Effector CD8-positive, alpha-beta T cell (primary cell): Measurements from ENCODE around the gene RRP9.
A peak's percentile ranks its signal among the peaks of the same experiment; 100 is the strongest.

Experiments
- DNase-seq: peaks from one replicate; lab custom pipeline; 2025; lab: John Stamatoyannopoulos, UW

Gene RRP9

DNA sequence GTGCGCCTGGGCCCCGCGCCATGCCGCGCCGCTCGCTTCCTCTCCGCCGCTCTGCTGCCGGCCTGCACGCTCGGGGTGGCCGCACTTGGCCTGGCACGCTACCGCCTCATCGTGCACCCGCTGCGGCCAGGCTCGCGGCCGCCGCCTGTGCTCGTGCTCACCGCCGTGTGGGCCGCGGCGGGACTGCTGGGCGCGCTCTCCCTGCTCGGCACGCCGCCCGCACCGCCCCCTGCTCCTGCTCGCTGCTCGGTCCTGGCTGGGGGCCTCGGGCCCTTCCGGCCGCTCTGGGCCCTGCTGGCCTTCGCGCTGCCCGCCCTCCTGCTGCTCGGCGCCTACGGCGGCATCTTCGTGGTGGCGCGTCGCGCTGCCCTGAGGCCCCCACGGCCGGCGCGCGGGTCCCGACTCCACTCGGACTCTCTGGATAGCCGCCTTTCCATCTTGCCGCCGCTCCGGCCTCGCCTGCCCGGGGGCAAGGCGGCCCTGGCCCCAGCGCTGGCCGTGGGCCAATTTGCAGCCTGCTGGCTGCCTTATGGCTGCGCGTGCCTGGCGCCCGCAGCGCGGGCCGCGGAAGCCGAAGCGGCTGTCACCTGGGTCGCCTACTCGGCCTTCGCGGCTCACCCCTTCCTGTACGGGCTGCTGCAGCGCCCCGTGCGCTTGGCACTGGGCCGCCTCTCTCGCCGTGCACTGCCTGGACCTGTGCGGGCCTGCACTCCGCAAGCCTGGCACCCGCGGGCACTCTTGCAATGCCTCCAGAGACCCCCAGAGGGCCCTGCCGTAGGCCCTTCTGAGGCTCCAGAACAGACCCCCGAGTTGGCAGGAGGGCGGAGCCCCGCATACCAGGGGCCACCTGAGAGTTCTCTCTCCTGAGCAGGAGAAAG lies 14.4 kb upstream of the RRP9 start:
- peak; percentile 36 for DNase-seq

DNA sequence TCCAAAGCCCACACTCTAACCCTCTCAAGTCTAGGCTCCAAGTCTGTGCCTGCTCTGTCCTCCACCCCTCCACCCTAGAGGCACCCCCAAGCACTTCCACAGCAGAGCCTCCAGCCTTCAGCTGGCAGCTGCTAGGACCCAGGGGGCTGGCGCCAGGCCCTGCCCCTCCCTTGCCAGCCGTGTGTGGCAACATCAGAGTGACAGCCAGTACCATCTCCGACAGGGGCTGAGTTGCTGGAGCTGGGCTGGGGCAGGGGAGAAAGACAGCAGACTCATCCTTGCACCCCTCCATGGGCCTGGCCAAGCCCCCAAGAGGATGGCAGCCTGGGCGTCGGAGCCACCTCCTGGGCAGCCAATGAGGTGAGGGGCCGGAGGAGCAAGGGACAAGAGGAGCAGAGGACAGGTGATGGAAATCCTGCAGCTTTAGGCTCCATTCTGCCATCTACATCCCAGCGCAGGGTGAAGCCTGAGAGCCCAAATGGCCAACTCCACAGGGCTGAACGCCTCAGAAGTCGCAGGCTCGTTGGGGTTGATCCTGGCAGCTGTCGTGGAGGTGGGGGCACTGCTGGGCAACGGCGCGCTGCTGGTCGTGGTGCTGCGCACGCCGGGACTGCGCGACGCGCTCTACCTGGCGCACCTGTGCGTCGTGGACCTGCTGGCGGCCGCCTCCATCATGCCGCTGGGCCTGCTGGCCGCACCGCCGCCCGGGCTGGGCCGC lies 13.6 kb upstream of the RRP9 start, which contains the start of gene GPR62:
GPR62 (plus strand) TSS at position 207 of the 718 bp plus-strand sequence; CDS start at position 479, 272 bp downstream.
- no peak for DNase-seq

DNA sequence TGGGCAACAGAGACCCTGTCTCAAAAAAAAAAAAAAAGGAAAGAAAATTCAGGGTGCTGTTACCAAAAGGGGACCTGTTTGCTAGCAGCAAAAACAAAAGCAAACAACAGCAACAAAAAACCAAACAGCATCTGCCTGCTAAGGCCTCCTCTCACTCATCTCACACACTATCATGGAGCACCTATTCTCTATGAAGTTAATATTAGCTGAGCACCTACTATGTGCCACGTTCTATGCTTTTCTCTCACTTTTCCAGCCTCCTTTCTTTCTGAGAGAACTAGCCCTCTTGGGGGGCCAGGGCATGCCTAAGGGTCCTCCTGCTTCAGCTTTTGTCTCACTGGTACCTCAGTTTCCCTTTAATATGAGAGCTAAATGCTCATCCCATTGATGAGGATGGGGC lies 13.0 kb upstream of the RRP9 start:
- DNase-seq = no peak

DNA sequence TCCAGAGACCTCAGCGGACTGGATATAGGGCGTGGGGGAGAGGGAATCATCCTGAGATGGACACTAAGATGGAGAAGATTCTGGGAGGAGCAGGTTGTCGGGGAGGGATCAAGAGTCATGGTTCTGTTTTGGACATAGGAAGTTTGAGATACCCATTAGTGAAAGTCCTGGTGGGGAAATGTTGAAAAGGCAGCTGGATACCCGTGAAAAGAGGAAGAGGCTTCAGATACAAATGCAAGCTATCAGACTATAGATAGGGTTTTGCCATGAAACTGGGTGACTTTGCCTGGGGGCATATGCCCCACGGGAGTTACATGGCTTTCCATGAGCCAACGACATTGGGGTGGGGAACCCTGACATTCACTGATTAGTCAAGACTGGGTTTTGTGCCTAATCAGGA lies 12.4 kb upstream of the RRP9 start:
- DNase-seq = no peak

DNA sequence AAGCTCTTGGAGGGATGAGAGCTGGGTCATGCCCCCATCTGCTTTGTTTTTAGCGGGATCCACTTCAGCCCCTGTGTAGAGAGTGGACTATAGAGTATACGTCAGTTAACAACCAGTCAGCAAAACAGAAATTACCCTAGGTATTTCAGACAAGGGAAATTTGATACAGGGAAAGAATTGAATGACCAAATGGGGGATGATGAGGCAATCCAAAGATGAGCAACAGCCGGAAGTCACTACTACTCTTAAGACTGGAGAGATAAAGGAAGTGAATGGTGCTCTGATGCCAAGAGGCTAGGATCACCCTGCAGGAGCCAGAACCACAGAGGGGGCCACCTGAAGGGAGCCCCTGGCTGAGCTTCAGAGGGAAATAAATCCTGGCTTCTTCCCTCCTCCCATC lies 11.7 kb upstream of the RRP9 start:
- no peak for DNase-seq

DNA sequence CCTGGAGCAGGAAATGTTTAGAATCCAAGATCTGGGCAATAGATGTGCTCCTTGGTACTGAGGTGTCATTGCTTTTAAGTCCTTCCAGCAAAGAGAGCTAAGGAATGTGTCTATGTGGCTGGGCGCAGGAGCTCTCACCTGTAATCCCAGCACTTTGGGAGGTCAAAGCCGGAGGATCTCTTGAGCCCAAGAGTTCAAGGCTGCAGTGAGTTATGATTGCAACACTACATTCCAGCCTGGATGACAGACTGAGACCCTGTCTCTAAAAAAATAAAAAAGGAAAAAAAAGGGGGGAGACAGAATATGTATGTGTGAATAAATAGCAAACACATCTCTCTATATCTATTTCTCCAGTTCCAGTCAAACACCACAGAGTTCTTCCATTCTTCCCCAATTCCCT lies 9.2 kb upstream of the RRP9 start:
- DNase-seq = no peak

DNA sequence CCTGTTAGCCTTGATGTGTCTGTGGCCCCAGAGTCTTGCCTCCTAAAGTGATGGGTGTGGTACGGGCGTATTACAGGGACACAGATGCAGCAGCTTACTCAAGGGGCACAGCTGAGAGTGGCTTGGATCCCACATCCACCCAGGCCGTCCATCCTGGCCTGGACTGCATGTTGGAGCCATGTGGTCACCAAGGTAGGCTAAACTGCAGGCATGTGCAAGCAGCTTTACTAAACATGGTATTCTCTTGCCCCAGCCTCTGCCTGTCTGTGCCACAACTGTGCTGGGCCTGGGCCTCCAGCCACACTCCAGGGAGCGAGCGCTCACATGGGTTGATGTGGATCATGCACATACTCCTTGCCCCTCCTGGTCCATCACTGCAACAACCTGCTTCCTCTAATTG lies 7.4 kb upstream of the RRP9 start:
- no peak for DNase-seq

DNA sequence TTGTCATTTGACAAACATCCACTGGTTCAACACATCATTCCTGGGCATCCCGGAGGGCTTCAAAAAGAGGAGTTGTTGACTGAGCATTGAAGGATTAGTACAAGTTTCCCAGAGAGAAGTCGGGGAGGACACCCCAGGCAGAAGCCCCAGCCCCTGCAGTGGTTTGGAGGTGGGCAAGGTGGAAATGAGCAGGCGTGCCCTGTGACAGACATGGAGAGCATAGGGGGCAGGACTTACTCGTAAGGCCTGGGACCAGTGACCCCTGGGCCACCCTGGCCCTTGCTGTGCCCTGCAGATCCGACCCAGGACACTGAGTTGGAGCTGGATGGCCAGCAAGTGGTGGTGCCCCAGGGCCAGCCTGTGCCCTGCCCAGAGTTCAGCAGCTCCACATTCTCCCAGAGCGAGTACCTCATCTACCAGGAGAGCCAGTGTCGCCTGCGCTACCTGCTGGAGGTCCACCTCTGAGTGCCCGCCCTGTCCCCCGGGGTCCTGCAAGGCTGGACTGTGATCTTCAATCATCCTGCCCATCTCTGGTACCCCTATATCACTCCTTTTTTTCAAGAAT lies 6.4 kb upstream of the RRP9 start:
- DNase-seq = no peak

DNA sequence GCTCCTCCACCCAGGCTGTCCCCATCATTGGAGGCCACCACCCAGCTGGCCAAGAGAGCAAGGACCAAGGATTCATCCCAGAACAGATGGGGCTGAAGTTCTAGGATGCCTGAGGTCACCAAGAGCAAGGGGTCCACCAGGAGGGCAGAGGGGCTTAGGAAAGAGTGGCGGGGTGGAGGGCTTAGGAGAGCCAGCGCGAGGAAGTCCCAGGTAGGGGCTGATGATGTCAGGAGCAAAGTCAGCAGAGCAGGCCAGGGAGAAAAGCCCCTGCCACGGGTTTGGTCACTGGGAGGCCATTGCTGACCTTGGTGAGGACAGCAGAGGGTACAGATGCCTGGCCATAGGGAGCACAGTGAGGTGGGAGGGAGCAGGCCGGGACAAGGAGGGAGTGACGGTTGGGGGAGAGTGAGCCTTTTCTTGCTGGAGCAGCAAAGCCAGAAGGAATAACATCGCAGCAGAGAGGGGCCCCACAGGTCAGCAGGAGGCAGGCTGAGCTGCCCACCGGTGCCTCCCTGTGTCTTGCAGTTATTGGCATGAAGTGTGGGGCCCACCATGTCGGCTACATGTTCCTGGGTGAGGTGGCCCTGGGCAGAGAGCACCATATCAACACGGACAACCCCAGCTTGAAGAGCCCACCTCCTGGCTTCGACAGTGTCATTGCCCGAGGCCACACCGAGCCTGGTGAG lies 5.7 kb upstream of the RRP9 start:
- no peak for DNase-seq

DNA sequence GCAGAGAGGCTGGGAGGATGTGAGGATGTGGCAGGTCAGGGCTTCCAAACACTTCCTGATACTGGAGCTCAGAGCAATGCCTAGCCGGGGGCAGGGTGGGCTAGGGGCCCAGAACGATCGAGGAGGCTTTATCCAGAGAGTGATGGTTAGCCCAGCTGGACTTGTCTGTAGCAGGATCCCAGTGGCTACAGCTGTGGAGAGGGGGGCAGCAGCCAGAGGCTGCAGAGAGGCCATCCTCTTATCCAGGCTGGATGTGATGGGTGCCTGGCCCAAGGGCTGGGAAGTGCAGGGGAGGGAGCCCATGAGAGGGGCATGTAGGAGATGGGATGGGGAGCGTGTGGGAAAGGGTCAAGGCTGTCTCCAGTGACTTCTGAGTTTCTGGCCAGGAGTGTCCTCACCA lies 5.1 kb upstream of the RRP9 start:
- no peak for DNase-seq

DNA sequence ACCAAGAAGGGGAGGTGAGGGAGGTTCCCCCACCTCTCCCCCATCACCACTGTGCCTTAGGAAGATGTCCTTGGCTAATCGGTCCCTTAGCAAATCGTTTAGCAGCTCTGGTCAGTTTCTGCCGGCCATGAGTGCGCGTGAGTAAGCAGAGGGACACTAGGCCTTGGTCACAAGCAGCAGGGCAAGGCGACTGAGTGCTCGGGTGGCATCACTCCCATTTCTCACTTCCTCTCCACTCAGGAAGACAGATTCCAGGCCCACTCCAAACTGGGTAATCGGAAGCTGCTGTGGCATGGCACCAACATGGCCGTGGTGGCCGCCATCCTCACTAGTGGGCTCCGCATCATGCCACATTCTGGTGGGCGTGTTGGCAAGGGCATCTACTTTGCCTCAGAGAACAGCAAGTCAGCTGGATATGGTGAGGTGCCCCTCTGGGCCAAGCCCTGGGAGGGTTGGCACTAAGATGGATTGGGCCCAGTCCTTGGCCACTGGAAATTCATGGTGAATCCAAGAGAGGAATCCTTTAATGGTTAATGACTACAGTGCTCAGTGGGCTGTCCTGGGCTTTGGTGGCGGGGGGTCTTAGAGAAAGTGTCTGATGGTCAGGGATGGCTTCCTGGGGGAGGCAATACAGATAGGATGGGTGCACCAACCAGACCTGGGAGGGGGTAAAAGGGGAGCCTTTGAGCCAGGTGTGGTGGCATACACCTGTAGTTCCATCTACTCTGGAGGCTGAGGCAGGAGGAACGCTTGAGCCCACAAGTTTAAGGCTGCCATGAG lies 4.4 kb upstream of the RRP9 start:
- DNase-seq = no peak

DNA sequence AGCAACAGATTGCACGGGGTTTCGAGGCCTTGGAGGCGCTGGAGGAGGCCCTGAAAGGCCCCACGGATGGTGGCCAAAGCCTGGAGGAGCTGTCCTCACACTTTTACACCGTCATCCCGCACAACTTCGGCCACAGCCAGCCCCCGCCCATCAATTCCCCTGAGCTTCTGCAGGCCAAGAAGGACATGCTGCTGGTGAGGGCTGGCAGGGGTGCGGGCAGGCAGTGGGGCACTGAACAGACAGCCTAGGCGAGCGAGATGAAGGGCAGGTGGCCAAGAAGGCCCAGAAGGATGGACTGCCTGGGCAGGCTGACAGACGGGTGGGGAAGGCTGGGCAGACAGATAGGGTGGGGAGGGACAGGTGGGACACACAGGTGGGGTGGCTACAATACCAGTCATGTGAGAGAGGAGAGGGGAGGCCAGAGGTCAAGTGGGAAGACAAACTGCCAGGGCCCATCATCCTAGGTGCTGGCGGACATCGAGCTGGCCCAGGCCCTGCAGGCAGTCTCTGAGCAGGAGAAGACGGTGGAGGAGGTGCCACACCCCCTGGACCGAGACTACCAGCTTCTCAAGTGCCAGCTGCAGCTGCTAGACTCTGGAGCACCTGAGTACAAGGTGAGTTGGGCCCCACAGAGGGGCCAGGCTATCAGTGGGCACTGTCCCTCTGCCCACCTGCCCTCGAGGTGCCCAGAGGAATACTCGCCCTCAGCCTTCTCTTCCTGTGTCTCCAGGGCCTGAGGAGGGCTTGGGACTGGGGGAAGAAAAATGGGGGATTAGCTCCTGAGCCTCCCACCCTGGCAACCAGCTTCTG lies 3.5 kb upstream of the RRP9 start:
- no peak for DNase-seq

DNA sequence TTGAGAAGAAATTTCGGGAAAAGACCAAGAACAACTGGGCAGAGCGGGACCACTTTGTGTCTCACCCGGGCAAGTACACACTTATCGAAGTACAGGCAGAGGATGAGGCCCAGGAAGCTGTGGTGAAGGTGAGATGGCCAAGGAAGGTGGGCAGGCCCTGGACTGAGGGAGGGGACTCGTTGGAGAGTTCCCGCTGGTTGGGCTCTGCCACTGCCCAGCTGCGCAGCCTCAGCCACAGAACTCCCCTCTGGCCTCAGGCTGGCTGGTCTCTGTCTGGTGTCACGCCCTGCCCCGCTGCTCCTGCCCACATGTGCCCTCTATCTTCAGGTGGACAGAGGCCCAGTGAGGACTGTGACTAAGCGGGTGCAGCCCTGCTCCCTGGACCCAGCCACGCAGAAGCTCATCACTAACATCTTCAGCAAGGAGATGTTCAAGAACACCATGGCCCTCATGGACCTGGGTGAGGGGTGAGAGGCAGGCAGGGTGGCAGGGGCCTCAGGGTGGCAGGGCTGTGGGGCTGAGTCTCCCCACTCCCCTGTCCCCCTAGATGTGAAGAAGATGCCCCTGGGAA lies 2.8 kb upstream of the RRP9 start:
- no peak for DNase-seq

DNA sequence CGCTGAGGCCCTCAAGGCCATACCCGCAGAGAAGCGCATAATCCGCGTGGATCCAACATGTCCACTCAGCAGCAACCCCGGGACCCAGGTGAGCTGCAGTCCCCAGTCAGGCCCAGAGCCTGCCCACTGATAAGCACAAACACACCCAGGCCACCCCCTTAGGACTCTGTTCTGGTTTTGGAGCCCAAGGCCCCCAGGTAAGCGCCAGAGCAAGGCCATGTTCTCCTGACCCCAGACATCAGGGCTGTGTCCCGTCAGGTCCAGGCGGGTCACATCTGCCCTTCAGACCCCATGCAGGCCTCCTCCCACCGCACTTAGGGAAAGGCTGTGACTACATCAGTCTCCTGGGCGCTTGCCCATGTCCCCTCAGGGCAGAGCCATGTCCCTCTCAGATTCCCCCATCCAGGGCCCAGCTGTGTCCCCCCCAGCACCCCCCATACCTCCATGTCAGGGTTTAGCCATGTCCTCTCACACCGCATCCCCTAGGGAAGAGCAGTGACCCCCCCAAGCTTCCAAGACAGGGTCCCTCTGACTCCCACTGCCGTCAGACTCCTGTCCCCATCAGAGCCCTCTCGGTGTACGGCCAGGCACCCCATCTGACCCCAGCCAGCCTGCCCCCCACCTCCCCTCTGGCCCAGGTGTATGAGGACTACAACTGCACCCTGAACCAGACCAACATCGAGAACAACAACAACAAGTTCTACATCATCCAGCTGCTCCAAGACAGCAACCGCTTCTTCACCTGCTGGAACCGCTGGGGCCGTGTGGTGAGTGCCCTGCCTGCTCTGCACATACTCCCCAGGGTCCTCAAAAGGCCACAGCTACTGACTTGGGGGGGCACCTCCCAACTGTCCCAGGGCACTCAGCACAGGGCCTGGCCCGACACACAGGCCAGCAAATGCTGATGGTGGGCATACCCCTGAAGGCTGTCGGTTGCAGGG lies 2.0 kb upstream of the RRP9 start:
- DNase-seq = no peak

DNA sequence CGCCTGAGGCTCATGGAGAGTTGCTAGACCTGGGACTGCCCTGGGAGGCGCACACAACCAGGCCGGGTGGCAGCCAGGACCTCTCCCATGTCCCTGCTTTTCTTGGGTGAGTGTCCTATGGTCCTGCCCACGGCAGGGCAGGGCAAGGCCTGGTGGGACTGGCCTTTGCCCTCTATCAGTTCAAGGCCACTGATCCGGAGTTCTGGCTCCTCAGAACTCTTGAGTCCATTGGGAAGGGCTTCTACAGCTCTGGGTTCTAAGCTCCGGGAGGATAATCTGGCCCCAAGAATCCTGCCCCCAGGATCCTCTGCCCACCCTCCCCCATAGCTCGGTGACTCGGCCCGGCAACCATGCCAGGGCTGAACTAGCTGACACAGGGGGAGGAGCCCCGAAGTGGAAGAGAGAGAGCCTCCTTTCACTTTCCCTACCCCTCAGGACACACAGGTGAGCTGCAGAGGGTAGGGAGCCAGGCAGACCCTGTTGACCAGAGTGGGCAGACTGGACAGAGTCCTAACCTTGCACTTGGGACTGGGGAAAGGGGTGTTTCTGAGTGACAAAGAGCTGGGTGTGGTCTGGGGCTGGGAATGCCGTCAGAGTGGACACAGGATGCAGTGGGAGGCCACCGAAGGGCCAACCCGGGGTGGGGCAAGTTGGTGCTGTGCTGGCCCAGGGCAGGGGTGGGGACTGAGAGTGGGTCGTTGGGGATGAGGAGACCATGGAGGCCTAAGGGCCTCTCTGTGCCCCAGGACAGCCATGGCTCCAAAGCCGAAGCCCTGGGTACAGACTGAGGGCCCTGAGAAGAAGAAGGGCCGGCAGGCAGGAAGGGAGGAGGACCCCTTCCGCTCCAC lies 1.1 kb upstream of the RRP9 start:
- DNase-seq = peak; percentile 16

DNA sequence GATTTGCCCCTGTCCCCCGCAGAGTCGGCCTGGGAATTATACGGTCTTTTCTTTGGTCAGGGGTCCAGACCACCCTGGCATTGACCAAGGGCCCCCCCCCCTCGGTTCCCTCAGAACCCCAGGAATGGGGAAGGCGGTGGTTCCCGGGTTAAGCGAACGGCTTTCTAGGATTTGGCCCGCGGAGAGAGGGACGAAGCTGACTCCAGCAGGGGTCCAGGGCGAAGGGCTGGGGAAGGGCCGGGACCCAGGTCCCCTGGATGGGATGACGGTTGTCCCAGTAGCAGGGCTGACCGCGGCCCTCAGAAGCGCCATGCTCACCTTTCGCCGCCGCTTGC lies 274 bp downstream of the RRP9 start:
- no peak for DNase-seq

DNA sequence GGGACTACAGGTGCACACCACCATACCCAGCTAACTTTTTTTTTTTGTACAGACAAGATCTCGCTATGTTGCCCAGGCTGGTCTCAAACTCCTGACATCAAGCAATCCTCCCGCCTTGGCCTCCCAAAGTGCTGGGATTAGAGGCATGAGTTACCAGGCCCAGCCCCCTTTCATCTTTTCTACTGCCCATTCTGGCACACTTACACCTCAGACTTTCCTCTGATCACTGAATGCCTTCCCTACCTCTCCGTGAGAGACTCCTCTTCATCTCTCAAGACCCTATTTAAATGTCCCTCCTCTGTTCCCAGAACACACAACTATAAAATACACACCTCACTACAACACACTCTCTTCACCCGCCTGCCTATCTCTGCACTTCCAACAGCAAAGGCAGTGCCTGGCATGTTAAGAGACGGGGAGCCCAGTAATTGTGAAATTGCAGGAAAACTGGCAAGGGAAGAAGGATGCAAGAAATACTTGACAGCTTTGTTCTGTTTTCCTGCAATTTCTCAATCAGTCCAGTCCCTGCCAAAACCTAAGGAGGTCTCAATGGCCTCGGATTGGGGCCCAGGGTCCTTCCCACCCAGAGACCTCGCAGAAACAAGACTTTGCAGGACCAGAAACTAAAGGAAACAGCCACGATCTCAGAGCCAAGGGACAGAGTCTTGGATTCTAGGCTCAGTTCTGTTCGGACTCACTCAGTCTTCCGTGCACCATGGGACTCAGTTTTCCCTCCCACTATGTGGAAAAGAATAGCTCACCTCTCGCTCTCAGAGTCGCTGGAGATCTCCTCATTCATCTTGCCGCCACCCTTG lies 849 bp downstream of the RRP9 start:
- no peak for DNase-seq
